GM21381 (cell line): ENCODE data around the gene ATXN7L1.
A peak's percentile ranks its signal among the peaks of the same experiment; 100 is the strongest.

ENCODE experiments used
- ATAC-seq: cut with Tn5 transposase; IDR thresholded peaks from one replicate; pipeline ENCODE4 v1.9.1; 2021; ENCODE audit warnings: mild to moderate bottlenecking, moderate library complexity; ENCODE audit not compliant: unreplicated experiment

Gene ATXN7L1

GRCh38 chr7:105652359-105652993 lies 223.9 kb downstream of the ATXN7L1 start:
- ATAC-seq = peak; percentile 75

- no peak for ATAC-seq
These were observed 224.6 kb downstream of the ATXN7L1 start for GRCh38 chr7:105651798-105652197.

- ATAC-seq = no peak
These were observed 225.9 kb downstream of the ATXN7L1 start for GRCh38 chr7:105650382-105650970.

- ATAC-seq = no peak
These were observed 226.5 kb downstream of the ATXN7L1 start for GRCh38 chr7:105649727-105650381.

- no peak for ATAC-seq
These were observed 227.6 kb downstream of the ATXN7L1 start for GRCh38 chr7:105648561-105649401.

GRCh38 chr7:105647591-105647990 lies 228.8 kb downstream of the ATXN7L1 start:
- ATAC-seq = no peak

- no peak for ATAC-seq
These were observed 231.5 kb downstream of the ATXN7L1 start for GRCh38 chr7:105644937-105645336.

GRCh38 chr7:105643851-105644250 lies 232.5 kb downstream of the ATXN7L1 start:
- ATAC-seq = no peak

- no peak for ATAC-seq
These were observed 233.0 kb downstream of the ATXN7L1 start for GRCh38 chr7:105643384-105643783.

- no peak for ATAC-seq
These were observed 234.1 kb downstream of the ATXN7L1 start for GRCh38 chr7:105642264-105642663.

- no peak for ATAC-seq
These were observed 235.2 kb downstream of the ATXN7L1 start for GRCh38 chr7:105640956-105641810.

- ATAC-seq = no peak
These were observed 236.5 kb downstream of the ATXN7L1 start for GRCh38 chr7:105639667-105640493.

GRCh38 chr7:105638902-105639495 lies 237.4 kb downstream of the ATXN7L1 start:
- ATAC-seq = no peak

GRCh38 chr7:105638334-105638733 lies 238.1 kb downstream of the ATXN7L1 start:
- no peak for ATAC-seq

GRCh38 chr7:105637755-105638154 lies 238.6 kb downstream of the ATXN7L1 start:
- ATAC-seq = no peak

GRCh38 chr7:105636982-105637381 lies 239.4 kb downstream of the ATXN7L1 start:
- no peak for ATAC-seq

GRCh38 chr7:105635197-105635596 lies 241.2 kb downstream of the ATXN7L1 start:
- no peak for ATAC-seq

- no peak for ATAC-seq
These were observed 250.4 kb downstream of the ATXN7L1 start for GRCh38 chr7:105625986-105626385.

- ATAC-seq = no peak
These were observed 252.5 kb downstream of the ATXN7L1 start for GRCh38 chr7:105623906-105624305.
